ENCODE data around the gene PCDHA9. TPM values are rescaled to one million over a fixed set of nuclear protein-coding genes. Genes with fewer than 3 reads are reported as not detected.

Gene PCDHA9
- total RNA-seq, 1 donor from 2014 or later, result 0.32 TPM

DNA sequence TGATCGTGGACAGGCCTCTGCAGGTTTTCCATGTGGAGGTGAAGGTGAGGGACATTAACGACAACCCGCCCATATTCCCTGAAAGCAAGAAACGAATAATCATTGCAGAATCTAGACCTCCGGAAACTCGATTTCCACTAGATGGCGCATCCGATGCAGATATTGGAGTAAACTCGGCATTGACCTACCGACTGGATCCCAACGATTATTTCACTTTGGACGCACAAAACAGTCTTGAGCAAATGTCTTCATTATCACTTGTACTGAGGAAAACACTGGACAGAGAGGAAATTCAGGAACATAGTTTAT is 34.4 kb downstream of the PCDHA9 start:
- intact Hi-C loops (cut with DNase I), result loop anchor here (10.0 kb wide), 1 partner anchor 162 kb away; no protein-coding TSS in a partner anchor

DNA sequence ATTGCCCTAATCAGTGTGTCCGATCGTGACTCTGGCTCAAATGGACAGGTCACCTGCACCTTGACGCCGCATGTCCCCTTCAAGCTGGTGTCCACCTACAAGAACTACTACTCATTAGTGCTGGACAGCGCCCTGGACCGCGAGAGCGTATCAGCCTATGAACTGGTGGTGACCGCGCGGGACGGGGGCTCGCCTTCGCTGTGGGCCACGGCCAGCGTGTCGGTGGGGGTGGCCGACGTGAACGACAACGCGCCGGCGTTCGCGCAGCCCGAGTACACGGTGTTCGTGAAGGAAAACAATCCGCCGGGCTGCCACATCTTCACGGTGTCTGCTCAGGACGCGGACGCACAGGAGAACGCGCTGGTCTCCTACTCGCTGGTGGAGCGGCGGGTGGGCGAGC is 35.2 kb downstream of the PCDHA9 start:
- no peak for ATAC-seq
- no peak overlapping the region for H3K4me3 ChIP-seq
- no peaks in the 10 kb centered on the region for H3K36me3 ChIP-seq
- TF ChIP-seq, protein P1, sequence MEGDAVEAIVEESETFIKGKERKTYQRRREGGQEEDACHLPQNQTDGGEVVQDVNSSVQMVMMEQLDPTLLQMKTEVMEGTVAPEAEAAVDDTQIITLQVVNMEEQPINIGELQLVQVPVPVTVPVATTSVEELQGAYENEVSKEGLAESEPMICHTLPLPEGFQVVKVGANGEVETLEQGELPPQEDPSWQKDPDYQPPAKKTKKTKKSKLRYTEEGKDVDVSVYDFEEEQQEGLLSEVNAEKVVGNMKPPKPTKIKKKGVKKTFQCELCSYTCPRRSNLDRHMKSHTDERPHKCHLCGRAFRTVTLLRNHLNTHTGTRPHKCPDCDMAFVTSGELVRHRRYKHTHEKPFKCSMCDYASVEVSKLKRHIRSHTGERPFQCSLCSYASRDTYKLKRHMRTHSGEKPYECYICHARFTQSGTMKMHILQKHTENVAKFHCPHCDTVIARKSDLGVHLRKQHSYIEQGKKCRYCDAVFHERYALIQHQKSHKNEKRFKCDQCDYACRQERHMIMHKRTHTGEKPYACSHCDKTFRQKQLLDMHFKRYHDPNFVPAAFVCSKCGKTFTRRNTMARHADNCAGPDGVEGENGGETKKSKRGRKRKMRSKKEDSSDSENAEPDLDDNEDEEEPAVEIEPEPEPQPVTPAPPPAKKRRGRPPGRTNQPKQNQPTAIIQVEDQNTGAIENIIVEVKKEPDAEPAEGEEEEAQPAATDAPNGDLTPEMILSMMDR (IDR thresholded peaks at IDR 0.05), result no peak
- no peaks in the 10 kb centered on the region for H3K4me1 ChIP-seq
- H3K27me3 ChIP-seq (ENCODE audit: low read depth), result peaks cover 5% of the 10 kb centered on the region
- no peaks in the 10 kb centered on the region for H3K9me3 ChIP-seq
- DNase-seq, result peak; percentile 41
- H3K27ac ChIP-seq, result no peak overlapping the region
- intact Hi-C loops (cut with DNase I), result loop anchor here (10.0 kb wide), 1 partner anchor 161 kb away; no protein-coding TSS in a partner anchor

More for the DNA sequence above, 34.4 kb downstream of the PCDHA9 start:
- H3K9me3 ChIP-seq, result peaks cover under 1% of the 10 kb centered on the region
- ATAC-seq (peak in 1 of 2 donors; percentile 88), DNase-seq (no peak)
- peak overlapping the region; percentile 37 for H3K4me3 ChIP-seq
- H3K27me3 ChIP-seq (ENCODE audit: low read depth), result peaks cover 5% of the 10 kb centered on the region
- H3K27ac ChIP-seq, result no peak overlapping the region
- no peaks in the 10 kb centered on the region for H3K36me3 ChIP-seq
- TF ChIP-seq, protein P1 (IDR thresholded peaks at IDR 0.05), result peak; percentile 14
- H3K4me1 ChIP-seq, result no peaks in the 10 kb centered on the region

DNA sequence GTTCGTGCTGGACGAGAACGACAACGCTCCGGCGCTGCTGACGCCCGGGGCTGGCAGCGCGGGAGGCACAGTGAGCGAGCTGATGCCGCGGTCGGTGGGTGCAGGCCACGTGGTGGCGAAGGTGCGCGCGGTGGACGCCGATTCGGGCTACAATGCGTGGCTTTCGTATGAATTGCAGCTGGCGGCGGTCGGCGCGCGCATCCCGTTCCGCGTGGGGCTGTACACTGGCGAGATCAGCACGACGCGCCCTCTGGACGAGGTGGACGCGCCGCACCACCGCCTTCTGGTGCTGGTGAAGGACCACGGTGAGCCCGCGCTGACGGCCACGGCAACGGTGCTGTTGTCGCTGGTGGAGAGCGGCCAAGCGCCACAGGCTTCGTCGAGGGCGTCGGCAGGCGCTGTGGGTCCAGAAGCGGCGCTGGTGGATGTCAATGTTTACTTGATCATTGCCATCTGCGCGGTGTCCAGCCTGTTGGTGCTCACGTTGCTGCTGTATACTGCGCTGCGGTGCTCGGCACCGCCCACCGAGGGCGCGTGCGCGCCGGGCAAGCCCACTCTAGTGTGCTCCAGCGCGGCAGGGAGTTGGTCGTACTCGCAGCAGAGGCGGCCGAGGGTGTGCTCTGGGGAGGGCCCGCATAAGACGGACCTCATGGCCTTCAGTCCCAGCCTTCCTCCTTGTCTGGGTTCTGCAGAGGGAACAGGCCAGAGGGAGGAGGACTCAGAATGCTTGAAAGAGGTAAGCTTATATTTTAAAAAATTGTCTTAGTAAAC is 35.9 kb downstream of the PCDHA9 start:
- DNase-seq (peak; percentile 34), ATAC-seq (peak in 1 of 2 donors; percentile 27)
- intact Hi-C loops (cut with DNase I), result loop anchor here (10.0 kb wide), 1 partner anchor 161 kb away; no protein-coding TSS in a partner anchor
- TF ChIP-seq, protein P1 (IDR thresholded peaks at IDR 0.05), result no peak
- H3K36me3 ChIP-seq, result no peaks in the 10 kb centered on the region
- H3K4me1 ChIP-seq, result no peaks in the 10 kb centered on the region
- H3K27ac ChIP-seq, result no peak overlapping the region
- no peak overlapping the region for H3K4me3 ChIP-seq
- H3K27me3 ChIP-seq (ENCODE audit: low read depth), result peaks cover 5% of the 10 kb centered on the region
- H3K9me3 ChIP-seq, result no peaks in the 10 kb centered on the region

Other genes starting within 250 kb of the PCDHA9 start
- gene CD14, start 215.2 kb upstream of the PCDHA9 start, total RNA-seq, result 165 TPM
- 12.3 TPM for gene TMCO6, start 208.9 kb upstream of the PCDHA9 start, total RNA-seq
- gene NDUFA2, start 200.8 kb upstream of the PCDHA9 start, total RNA-seq, result 53.3 TPM
- gene IK, start 200.6 kb upstream of the PCDHA9 start, total RNA-seq, result 78.5 TPM
- gene WDR55, start 183.5 kb upstream of the PCDHA9 start, total RNA-seq, result 22.4 TPM
- gene DND1, start 174.8 kb upstream of the PCDHA9 start, total RNA-seq, result 1.2 TPM
- gene HARS1, start 157.0 kb upstream of the PCDHA9 start, total RNA-seq, result 44.5 TPM
- gene HARS2, start 156.9 kb upstream of the PCDHA9 start, total RNA-seq, result 27.6 TPM
- gene ZMAT2, start 147.9 kb upstream of the PCDHA9 start, total RNA-seq, result 42.9 TPM
- gene PCDHA1, start 62.2 kb upstream of the PCDHA9 start, total RNA-seq, result not detected
- not detected for gene PCDHA2, start 53.5 kb upstream of the PCDHA9 start, total RNA-seq
- gene PCDHA3, start 47.3 kb upstream of the PCDHA9 start, total RNA-seq, result 0.77 TPM
- gene PCDHA4, start 41.3 kb upstream of the PCDHA9 start, total RNA-seq, result 0.59 TPM
- gene PCDHA5, start 26.8 kb upstream of the PCDHA9 start, total RNA-seq, result 0.18 TPM
- gene PCDHA6, start 20.4 kb upstream of the PCDHA9 start, total RNA-seq, result 0.50 TPM
- gene PCDHA7, start 14.1 kb upstream of the PCDHA9 start, total RNA-seq, result 0.15 TPM
- 0.38 TPM for gene PCDHA8, start 7.2 kb upstream of the PCDHA9 start, total RNA-seq
- 1.5 TPM for gene PCDHA10, start 7.5 kb downstream of the PCDHA9 start, total RNA-seq
- gene PCDHA11, start 20.6 kb downstream of the PCDHA9 start, total RNA-seq, result 0.38 TPM
- 6.6 TPM for gene PCDHA12, start 26.9 kb downstream of the PCDHA9 start, total RNA-seq
- gene PCDHA13, start 33.7 kb downstream of the PCDHA9 start, total RNA-seq, result 0.97 TPM
- 3.1 TPM for gene PCDHAC1, start 77.9 kb downstream of the PCDHA9 start, total RNA-seq
- 5.8 TPM for gene PCDHAC2, start 118.1 kb downstream of the PCDHA9 start, total RNA-seq
- 0.15 TPM for gene PCDHB1, start 203.0 kb downstream of the PCDHA9 start, total RNA-seq
- gene PCDHB2, start 246.2 kb downstream of the PCDHA9 start, total RNA-seq, result 5.6 TPM

All from lower lobe of right lung (tissue), 2 donors.